ENCODE data around the gene GRB10. TPM values are rescaled to one million over a fixed set of nuclear protein-coding genes. Genes with fewer than 3 reads are reported as not detected.

The GRB10 gene
- polyA plus RNA-seq, 3 donors = 1.3 to 3.1 (median 1.5) TPM

GRCh38 chr7:50657341-50657873 is 125.3 kb downstream of the GRB10 start:
- Histone ChIP-seq H3K27ac (ENCODE audit: low read depth in 1 of 2, low read length in 2 of 2) (no peak overlapping the region), H2AFZ (ENCODE audit: insufficient read depth, low read depth, low read length, poor library complexity, severe bottlenecking) (no peak overlapping the region), H3K27me3 (ENCODE audit: control insufficient read depth in 2 of 2, insufficient read depth in 2 of 2, low read length in 2 of 2) (no peaks in the 10 kb centered on the region), H4K20me1 (ENCODE audit: insufficient read depth, low read length) (no peaks in the 10 kb centered on the region), H3K4me1 (ENCODE audit: control insufficient read depth in 1 of 2, insufficient read depth in 2 of 2, low read length in 2 of 2) (peaks cover 34 to 44% of the 10 kb centered on the region in 2 donors), H3K9me3 (replicated peaks in 1 of 2; ENCODE audit: control insufficient read depth in 1 of 2, insufficient read depth in 1 of 2, low read length in 2 of 2) (no peaks in the 10 kb centered on the region), H3K4me3 (replicated peaks in 1 of 3; ENCODE audit: low read depth in 2 of 3, low read length in 3 of 3) (no peak overlapping the region), H3K79me2 (ENCODE audit: insufficient read depth, low read length) (no peaks in the 10 kb centered on the region), H3K4me2 (replicated peaks; ENCODE audit: extremely low read depth, low read length, poor library complexity, severe bottlenecking) (no peak overlapping the region), H3K9ac (ENCODE audit: insufficient read depth, low read length, poor library complexity, severe bottlenecking) (no peak overlapping the region), H3K36me3 (replicated peaks in 1 of 2; ENCODE audit: control insufficient read depth in 1 of 2, insufficient read depth in 2 of 2, low read length in 2 of 2) (no peaks in the 10 kb centered on the region)
- Mint-ChIP-seq H3K4me1 (peaks cover 50% of the 10 kb centered on the region), H3K27ac (peak overlapping the region in 2 of 7 donors; percentile 8 to 31), H3K4me3 (no peak overlapping the region), H3K27me3 (ENCODE audit: low read depth in 3 of 3) (peaks cover 0 to 3% (median 2%) of the 10 kb centered on the region in 3 donors), H3K9me3 (peaks cover 0 to 2% (median 0%) of the 10 kb centered on the region in 7 donors), H3K36me3 (peaks cover 0 to 2% of the 10 kb centered on the region in 2 donors)
- intact Hi-C loops (cut with micrococcal nuclease) = no loop called here
- 100% methylated on average over 4 of the region's 9 CpGs for WGBS (ENCODE audit: insufficient coverage)
- no peak for DNase-seq
- no peak for TF ChIP-seq CTCF (IDR thresholded peaks at IDR 0.05)

GRCh38 chr7:50656141-50656895 is 126.4 kb downstream of the GRB10 start:
- DNase-seq = no peak
- Histone ChIP-seq H3K4me2 (replicated peaks; ENCODE audit: extremely low read depth, low read length, poor library complexity, severe bottlenecking) (no peak overlapping the region), H3K36me3 (replicated peaks in 1 of 2; ENCODE audit: control insufficient read depth in 1 of 2, insufficient read depth in 2 of 2, low read length in 2 of 2) (no peaks in the 10 kb centered on the region), H3K27ac (ENCODE audit: low read depth in 1 of 2, low read length in 2 of 2) (no peak overlapping the region), H3K9me3 (replicated peaks in 1 of 2; ENCODE audit: control insufficient read depth in 1 of 2, insufficient read depth in 1 of 2, low read length in 2 of 2) (no peaks in the 10 kb centered on the region), H3K4me3 (replicated peaks in 1 of 3; ENCODE audit: low read depth in 2 of 3, low read length in 3 of 3) (no peak overlapping the region), H3K27me3 (ENCODE audit: control insufficient read depth in 2 of 2, insufficient read depth in 2 of 2, low read length in 2 of 2) (no peaks in the 10 kb centered on the region), H3K4me1 (ENCODE audit: control insufficient read depth in 1 of 2, insufficient read depth in 2 of 2, low read length in 2 of 2) (peaks cover 23 to 33% of the 10 kb centered on the region in 2 donors), H3K79me2 (ENCODE audit: insufficient read depth, low read length) (no peaks in the 10 kb centered on the region), H2AFZ (ENCODE audit: insufficient read depth, low read depth, low read length, poor library complexity, severe bottlenecking) (no peak overlapping the region), H3K9ac (ENCODE audit: insufficient read depth, low read length, poor library complexity, severe bottlenecking) (no peak overlapping the region), H4K20me1 (ENCODE audit: insufficient read depth, low read length) (no peaks in the 10 kb centered on the region)
- Mint-ChIP-seq H3K36me3 (peaks cover 0 to 2% of the 10 kb centered on the region in 2 donors), H3K4me3 (no peak overlapping the region), H3K27me3 (ENCODE audit: low read depth in 3 of 3) (peaks cover 0 to 3% (median 2%) of the 10 kb centered on the region in 3 donors), H3K9me3 (peaks cover 0 to 2% (median 0%) of the 10 kb centered on the region in 7 donors), H3K4me1 (peaks cover 39% of the 10 kb centered on the region), H3K27ac (peak overlapping the region in 1 of 7 donors; percentile 9)
- 84% methylated on average over 15 of the region's 16 CpGs for WGBS (ENCODE audit: insufficient coverage)
- no peak for TF ChIP-seq CTCF (IDR thresholded peaks at IDR 0.05)
- intact Hi-C loops (cut with micrococcal nuclease) = no loop called here

All from CD14-positive monocyte (primary cell).